HEK293 (cell line): ENCODE results near the gene SLC29A1.

Experiments
- CTCF ChIP-seq: fragments of 450-650 bp; formaldehyde crosslinking; IDR thresholded peaks from 2 replicates; pipeline ENCODE4 v1.5.1; 2016; ENCODE audit warnings: missing biosample characterization, missing genetic modification characterization
- KLF9 ChIP-seq: fragments of 450-650 bp; formaldehyde crosslinking; IDR thresholded peaks from 2 replicates; pipeline ENCODE4 v1.5.1; 2016; ENCODE audit warnings: missing biosample characterization, missing genetic modification characterization, low read depth
- OSR2 ChIP-seq: fragments of 450-650 bp; formaldehyde crosslinking; IDR thresholded peaks from 2 replicates; pipeline ENCODE4 v1.5.1; 2016; ENCODE audit warnings: missing biosample characterization, missing genetic modification characterization
- SCRT2 ChIP-seq: fragments of 450-650 bp; formaldehyde crosslinking; IDR thresholded peaks from 2 replicates; pipeline ENCODE4 v1.5.1; 2016; ENCODE audit warnings: missing biosample characterization, missing genetic modification characterization
- WT1 ChIP-seq: fragments of 450-650 bp; formaldehyde crosslinking; IDR thresholded peaks from 2 replicates; pipeline ENCODE4 v1.5.1; 2016; ENCODE audit warnings: missing biosample characterization, missing genetic modification characterization
- ZBTB48 ChIP-seq: fragments of 450-650 bp; formaldehyde crosslinking; IDR thresholded peaks from 2 replicates; pipeline ENCODE4 v1.5.1; 2016; ENCODE audit warnings: missing biosample characterization, missing genetic modification characterization
- ZBTB8A ChIP-seq: fragments of 450-650 bp; formaldehyde crosslinking; IDR thresholded peaks from 2 replicates; pipeline ENCODE4 v1.5.1; 2016; ENCODE audit warnings: missing biosample characterization, missing genetic modification characterization
- ZFHX2 ChIP-seq: fragments of 450-650 bp; formaldehyde crosslinking; conservative IDR thresholded peaks from 2 replicates; pipeline ENCODE4 v1.5.1; 2016; ENCODE audit warnings: missing biosample characterization, missing genetic modification characterization
- ZNF155 ChIP-seq: fragments of 450-650 bp; formaldehyde crosslinking; IDR thresholded peaks from 2 replicates; pipeline ENCODE4 v1.5.1; 2016; ENCODE audit warnings: missing biosample characterization, missing genetic modification characterization
- ZNF169 ChIP-seq: fragments of 450-650 bp; formaldehyde crosslinking; IDR thresholded peaks from 2 replicates; pipeline ENCODE4 v1.5.1; 2016; ENCODE audit warnings: missing biosample characterization, missing genetic modification characterization
- ZNF19 ChIP-seq: fragments of 450-650 bp; formaldehyde crosslinking; IDR thresholded peaks from 2 replicates; pipeline ENCODE4; 2016; ENCODE audit warnings: missing biosample characterization, missing genetic modification characterization, low read depth
- ZNF2 ChIP-seq: fragments of 450-650 bp; formaldehyde crosslinking; IDR thresholded peaks from 2 replicates; pipeline ENCODE4 v1.5.1; 2016; ENCODE audit warnings: missing biosample characterization, missing genetic modification characterization
- ZNF239 ChIP-seq: fragments of 450-650 bp; formaldehyde crosslinking; IDR thresholded peaks from 2 replicates; pipeline ENCODE4 v1.5.1; 2016; ENCODE audit warnings: missing biosample characterization, missing genetic modification characterization
- ZNF341 ChIP-seq: fragments of 450-650 bp; formaldehyde crosslinking; IDR thresholded peaks from 2 replicates; pipeline ENCODE4; 2016; ENCODE audit warnings: low read depth, missing biosample characterization, missing genetic modification characterization
- ZNF350 ChIP-seq: fragments of 450-650 bp; formaldehyde crosslinking; IDR thresholded peaks from 2 replicates; pipeline ENCODE4 v1.5.0; 2017; ENCODE audit warnings: missing biosample characterization, mild to moderate bottlenecking, missing genetic modification characterization
- ZNF354C ChIP-seq: fragments of 450-650 bp; formaldehyde crosslinking; IDR thresholded peaks from 2 replicates; pipeline ENCODE4 v1.5.1; 2016; ENCODE audit warnings: missing biosample characterization, missing genetic modification characterization, low read depth, borderline replicate concordance
- ZNF37A ChIP-seq: fragments of 450-650 bp; IDR thresholded peaks from 2 replicates; pipeline ENCODE4 v1.5.1; 2018; ENCODE audit warnings: missing biosample characterization, missing genetic modification characterization
- ZNF530 ChIP-seq: fragments of 450-650 bp; formaldehyde crosslinking; IDR thresholded peaks from 2 replicates; pipeline ENCODE4 v1.5.1; 2016; ENCODE audit warnings: low read depth, missing biosample characterization, missing genetic modification characterization
- ZNF544 ChIP-seq: fragments of 450-650 bp; formaldehyde crosslinking; IDR thresholded peaks from 2 replicates; pipeline ENCODE4 v1.5.0; 2017; ENCODE audit warnings: missing biosample characterization, missing genetic modification characterization
- ZNF548 ChIP-seq: fragments of 450-650 bp; formaldehyde crosslinking; IDR thresholded peaks from 2 replicates; pipeline ENCODE4 v1.5.1; 2016; ENCODE audit warnings: missing biosample characterization, missing genetic modification characterization
- ZNF629 ChIP-seq: fragments of 450-650 bp; formaldehyde crosslinking; IDR thresholded peaks from 2 replicates; pipeline ENCODE4 v1.5.1; 2017; ENCODE audit warnings: missing biosample characterization, missing genetic modification characterization
- ZNF654 ChIP-seq: fragments of 450-650 bp; formaldehyde crosslinking; IDR thresholded peaks from 2 replicates; pipeline ENCODE4 v1.5.1; 2016; ENCODE audit warnings: low read depth, missing biosample characterization, missing genetic modification characterization
- ZNF701 ChIP-seq: fragments of 450-650 bp; formaldehyde crosslinking; IDR thresholded peaks from 2 replicates; pipeline ENCODE4 v1.5.1; 2016; ENCODE audit warnings: missing biosample characterization, missing genetic modification characterization
- ZNF791 ChIP-seq: fragments of 450-650 bp; formaldehyde crosslinking; IDR thresholded peaks from 2 replicates; pipeline ENCODE4 v1.5.1; 2016; ENCODE audit warnings: missing biosample characterization, missing genetic modification characterization
- ZNF830 ChIP-seq: fragments of 450-650 bp; IDR thresholded peaks from 2 replicates; pipeline ENCODE4 v1.5.0; 2018; ENCODE audit warnings: missing biosample characterization, missing genetic modification characterization, low read depth, mild to moderate bottlenecking, moderate library complexity
- TF ChIP-seq, protein P1 (sequence below): fragments of 450-650 bp; formaldehyde crosslinking; IDR thresholded peaks from 2 replicates; pipeline ENCODE4 v1.5.1; 2016; ENCODE audit warnings: missing biosample characterization, missing genetic modification characterization
- TF ChIP-seq, protein P2 (sequence below): fragments of 450-650 bp; IDR thresholded peaks from 2 replicates; pipeline ENCODE4 v1.5.1; 2018; ENCODE audit warnings: missing biosample characterization, mild to moderate bottlenecking, missing genetic modification characterization
- TF ChIP-seq, protein P3 (sequence below): fragments of 450-650 bp; formaldehyde crosslinking; IDR thresholded peaks from 2 replicates; pipeline ENCODE4 v1.5.1; 2016; ENCODE audit warnings: missing biosample characterization, missing genetic modification characterization, borderline replicate concordance
- TF ChIP-seq, protein P4 (sequence below): fragments of 450-650 bp; formaldehyde crosslinking; optimal IDR thresholded peaks from 2 replicates; pipeline ENCODE3; 2016; ENCODE audit warnings: missing biosample characterization, mild to moderate bottlenecking, missing genetic modification characterization

Gene SLC29A1

GRCh38 chr6:44221291-44221960 is 2.0 kb upstream of the SLC29A1 start (continued):
- TF ChIP-seq ZNF350 (tag by site-specific recombination) (no peak), ZNF544 (tag by site-specific recombination) (no peak), ZNF239 (tag by site-specific recombination) (no peak), ZNF37A (tag by site-specific recombination) (no peak), ZBTB48 (tag by site-specific recombination) (peak; percentile 45), WT1 (tag by site-specific recombination) (peak; percentile 7; the same call in 1 of the 2 replicates), ZNF530 (tag by site-specific recombination) (no peak), ZNF791 (tag by site-specific recombination) (no peak), ZNF2 (no peak), ZNF654 (peak; percentile 10; the same call in 1 of the 2 replicates), ZNF354C (tag by site-specific recombination) (no peak), ZNF155 (tag by site-specific recombination) (no peak), CTCF (tag by site-specific recombination) (peak; percentile 92), ZBTB8A (tag by site-specific recombination) (peak; percentile 44; the same call in 1 of the 2 replicates), ZNF341 (tag by site-specific recombination) (peak; percentile 83), ZNF19 (tag by site-specific recombination) (no peak), SCRT2 (tag by site-specific recombination) (peak; percentile 79), ZFHX2 (peak; percentile 81), ZNF548 (no peak), KLF9 (tag by site-specific recombination) (peak; percentile 49), OSR2 (tag by site-specific recombination) (no peak), ZNF629 (tag by site-specific recombination) (peak; percentile 29; the same call in 1 of the 2 replicates), ZNF169 (tag by site-specific recombination) (no peak), ZNF701 (tag by site-specific recombination) (0 out of 2 replicates have a peak, but pooled peaks have one; percentile 32), ZNF830 (no peak)
- TF ChIP-seq, protein P1, sequence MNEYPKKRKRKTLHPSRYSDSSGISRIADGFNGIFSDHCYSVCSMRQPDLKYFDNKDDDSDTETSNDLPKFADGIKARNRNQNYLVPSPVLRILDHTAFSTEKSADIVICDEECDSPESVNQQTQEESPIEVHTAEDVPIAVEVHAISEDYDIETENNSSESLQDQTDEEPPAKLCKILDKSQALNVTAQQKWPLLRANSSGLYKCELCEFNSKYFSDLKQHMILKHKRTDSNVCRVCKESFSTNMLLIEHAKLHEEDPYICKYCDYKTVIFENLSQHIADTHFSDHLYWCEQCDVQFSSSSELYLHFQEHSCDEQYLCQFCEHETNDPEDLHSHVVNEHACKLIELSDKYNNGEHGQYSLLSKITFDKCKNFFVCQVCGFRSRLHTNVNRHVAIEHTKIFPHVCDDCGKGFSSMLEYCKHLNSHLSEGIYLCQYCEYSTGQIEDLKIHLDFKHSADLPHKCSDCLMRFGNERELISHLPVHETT (tag by site-specific recombination) = no peak
- TF ChIP-seq, protein P2, sequence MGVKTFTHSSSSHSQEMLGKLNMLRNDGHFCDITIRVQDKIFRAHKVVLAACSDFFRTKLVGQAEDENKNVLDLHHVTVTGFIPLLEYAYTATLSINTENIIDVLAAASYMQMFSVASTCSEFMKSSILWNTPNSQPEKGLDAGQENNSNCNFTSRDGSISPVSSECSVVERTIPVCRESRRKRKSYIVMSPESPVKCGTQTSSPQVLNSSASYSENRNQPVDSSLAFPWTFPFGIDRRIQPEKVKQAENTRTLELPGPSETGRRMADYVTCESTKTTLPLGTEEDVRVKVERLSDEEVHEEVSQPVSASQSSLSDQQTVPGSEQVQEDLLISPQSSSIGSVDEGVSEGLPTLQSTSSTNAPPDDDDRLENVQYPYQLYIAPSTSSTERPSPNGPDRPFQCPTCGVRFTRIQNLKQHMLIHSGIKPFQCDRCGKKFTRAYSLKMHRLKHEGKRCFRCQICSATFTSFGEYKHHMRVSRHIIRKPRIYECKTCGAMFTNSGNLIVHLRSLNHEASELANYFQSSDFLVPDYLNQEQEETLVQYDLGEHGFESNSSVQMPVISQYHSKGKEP (tag by site-specific recombination) = no peak; the same call in 1 of the 2 replicates
- TF ChIP-seq, protein P3, sequence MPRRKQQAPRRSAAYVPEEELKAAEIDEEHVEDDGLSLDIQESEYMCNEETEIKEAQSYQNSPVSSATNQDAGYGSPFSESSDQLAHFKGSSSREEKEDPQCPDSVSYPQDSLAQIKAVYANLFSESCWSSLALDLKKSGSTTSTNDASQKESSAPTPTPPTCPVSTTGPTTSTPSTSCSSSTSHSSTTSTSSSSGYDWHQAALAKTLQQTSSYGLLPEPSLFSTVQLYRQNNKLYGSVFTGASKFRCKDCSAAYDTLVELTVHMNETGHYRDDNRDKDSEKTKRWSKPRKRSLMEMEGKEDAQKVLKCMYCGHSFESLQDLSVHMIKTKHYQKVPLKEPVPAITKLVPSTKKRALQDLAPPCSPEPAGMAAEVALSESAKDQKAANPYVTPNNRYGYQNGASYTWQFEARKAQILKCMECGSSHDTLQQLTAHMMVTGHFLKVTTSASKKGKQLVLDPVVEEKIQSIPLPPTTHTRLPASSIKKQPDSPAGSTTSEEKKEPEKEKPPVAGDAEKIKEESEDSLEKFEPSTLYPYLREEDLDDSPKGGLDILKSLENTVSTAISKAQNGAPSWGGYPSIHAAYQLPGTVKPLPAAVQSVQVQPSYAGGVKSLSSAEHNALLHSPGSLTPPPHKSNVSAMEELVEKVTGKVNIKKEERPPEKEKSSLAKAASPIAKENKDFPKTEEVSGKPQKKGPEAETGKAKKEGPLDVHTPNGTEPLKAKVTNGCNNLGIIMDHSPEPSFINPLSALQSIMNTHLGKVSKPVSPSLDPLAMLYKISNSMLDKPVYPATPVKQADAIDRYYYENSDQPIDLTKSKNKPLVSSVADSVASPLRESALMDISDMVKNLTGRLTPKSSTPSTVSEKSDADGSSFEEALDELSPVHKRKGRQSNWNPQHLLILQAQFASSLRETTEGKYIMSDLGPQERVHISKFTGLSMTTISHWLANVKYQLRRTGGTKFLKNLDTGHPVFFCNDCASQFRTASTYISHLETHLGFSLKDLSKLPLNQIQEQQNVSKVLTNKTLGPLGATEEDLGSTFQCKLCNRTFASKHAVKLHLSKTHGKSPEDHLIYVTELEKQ (tag by site-specific recombination) = no peak
- TF ChIP-seq, protein P4, sequence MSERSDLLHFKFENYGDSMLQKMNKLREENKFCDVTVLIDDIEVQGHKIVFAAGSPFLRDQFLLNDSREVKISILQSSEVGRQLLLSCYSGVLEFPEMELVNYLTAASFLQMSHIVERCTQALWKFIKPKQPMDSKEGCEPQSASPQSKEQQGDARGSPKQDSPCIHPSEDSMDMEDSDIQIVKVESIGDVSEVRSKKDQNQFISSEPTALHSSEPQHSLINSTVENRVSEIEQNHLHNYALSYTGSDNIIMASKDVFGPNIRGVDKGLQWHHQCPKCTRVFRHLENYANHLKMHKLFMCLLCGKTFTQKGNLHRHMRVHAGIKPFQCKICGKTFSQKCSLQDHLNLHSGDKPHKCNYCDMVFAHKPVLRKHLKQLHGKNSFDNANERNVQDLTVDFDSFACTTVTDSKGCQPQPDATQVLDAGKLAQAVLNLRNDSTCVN (tag by site-specific recombination) = no peak
